ENCODE results near the gene H1-8.

The H1-8 gene

DNA sequence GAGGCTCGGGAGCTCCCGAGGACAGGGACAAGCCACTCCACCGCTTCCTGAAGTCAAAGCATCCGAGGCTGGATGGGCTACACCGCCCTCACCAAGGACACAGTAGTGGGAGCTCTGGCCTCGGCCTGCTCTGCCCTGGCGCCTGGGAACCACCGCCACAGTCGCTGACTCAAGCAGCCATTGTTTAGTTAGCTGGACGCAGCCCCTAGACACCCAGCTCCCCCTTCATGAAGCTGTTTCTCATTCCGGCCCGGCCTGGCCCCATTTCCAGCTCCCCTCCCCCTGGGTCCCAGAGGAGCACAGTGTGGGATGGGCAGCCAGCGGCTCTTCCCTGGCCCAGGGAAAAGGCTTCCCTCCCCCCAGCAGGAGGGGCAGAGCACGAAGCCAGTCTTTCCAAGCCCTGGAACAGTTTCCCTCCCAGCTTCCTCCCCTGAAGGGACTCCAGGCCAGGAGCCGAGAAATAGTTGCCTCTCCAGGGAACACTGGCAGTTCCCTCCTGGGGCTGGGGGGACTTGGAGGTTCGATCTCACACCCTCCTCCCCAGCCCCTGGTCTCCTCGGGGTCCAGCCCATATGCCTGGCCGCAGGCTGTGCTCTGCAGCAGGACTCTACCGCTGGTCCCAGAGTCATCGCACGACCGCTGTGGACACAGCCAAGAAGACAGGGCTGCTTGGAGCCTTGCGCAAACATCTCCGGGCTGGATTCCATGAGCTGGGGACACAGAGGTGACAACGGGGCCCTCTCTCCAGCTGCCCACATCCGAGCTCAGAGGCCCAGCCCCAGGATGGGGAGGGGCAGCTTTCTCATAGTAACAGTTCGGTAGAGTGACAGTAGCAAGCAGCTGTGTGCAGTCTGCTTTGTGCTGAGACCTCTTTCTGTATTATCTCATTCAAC is 53.5 kb downstream of the H1-8 start:
- DNase-seq, result no peak

- DNase-seq, result no peak
Observed at GRCh38 chr3:129597087-129597999, 54.4 kb downstream of the H1-8 start.

DNA sequence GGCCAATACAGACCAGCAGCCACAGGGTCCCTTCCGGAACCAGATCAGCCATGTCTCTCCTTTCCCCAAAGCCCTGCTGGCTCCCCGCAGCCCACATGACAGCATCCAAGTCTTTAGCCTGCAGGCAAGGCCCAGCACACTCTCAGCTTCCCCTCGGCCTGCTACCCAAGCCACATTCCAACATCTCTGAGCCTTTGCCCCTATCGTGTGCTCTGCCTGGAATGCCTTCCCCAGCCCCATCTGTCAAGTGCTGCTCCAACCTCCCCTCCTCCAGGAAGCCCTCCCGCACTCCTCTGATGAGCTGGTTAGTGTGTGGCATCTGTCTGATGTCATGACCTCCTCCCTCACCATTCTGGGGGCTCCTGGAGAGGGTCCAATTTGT is 55.0 kb downstream of the H1-8 start:
- DNase-seq, result no peak

DNA sequence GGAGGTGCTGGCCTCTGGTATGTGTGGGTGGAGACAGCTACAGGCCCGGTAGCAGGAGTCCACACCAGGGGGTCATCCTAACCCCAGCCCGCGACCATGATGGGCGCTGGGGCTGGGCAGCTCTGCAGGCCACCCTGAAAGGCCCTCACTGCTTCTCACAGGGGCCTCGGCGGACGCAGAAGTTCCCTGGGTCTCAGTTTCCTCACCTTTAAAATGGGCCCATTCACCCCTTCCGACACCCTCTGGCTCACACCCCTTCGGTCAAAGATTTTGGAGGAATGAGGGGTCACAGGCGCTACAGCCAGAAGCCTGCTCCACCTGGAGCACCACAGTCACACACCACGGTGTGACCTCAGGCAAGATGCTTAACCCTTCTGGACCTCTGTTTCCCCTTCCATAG is 55.5 kb downstream of the H1-8 start:
- no peak for DNase-seq

DNA sequence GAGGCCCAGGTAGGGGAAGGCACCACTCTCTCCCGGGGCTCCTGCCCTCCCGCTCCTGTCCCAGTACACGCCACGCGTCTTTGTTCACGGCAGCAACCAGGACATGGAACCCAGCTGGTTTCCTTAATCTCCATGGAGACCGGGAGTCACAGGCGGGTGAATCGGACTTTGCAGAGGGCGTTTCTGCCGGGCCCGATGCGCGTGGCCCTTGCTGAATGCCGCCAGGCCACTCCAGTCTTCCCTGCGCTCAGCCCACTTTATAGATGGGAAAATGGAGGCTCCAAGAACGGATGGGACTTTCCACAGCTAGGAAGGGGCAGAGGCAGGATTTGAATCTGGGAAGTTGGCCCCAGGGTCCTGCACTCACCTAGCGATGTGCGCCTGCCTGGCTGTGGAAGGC is 56.1 kb downstream of the H1-8 start:
- DNase-seq, result no peak

GRCh38 chr3:129599607-129600006 is 56.6 kb downstream of the H1-8 start:
- no peak for DNase-seq

DNA sequence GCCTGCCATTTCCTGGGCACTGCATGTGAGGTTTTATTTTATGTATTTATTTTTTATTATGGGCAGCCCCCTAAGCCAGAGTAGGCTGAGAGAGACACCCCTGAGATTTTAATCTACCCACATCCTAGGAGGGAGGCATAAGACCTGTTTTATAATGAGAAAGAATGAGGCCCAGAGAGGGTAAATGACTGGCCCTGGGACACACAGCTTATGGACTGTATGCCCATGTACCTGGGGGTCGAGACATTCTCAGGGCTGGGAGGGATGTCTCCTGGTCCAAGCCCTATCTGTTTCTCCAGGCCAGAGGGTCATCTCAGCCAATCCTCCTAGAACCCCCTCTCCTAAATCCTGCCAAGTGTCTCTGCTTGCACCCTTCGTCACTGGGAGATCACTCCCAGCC is 57.4 kb downstream of the H1-8 start:
- no peak for DNase-seq
